CD4-positive, alpha-beta T cell (primary cell): ENCODE data around the gene CAPZB. TPM values are rescaled to one million over a fixed set of nuclear protein-coding genes. Genes with fewer than 3 reads are reported as not detected.
A peak's percentile ranks its signal among the peaks of the same experiment; 100 is the strongest.

ENCODE experiments used
- ATAC-seq: fragments of 200-7000 bp; cut with Tn5 transposase; one replicate; pipeline ENCODE4 v1.10.0; 2022; ENCODE audit warnings: mild to moderate bottlenecking; ENCODE audit not compliant: poor library complexity
- CTCF ChIA-PET: fragments of 350-600 bp; sonication (Branson Sonifier 250); formaldehyde crosslinking; loops from one replicate; lab custom pipeline; 2021; ENCODE audit warnings: antibody characterized with exemption, inconsistent platforms; lab: Charles Lee
- POLR2A ChIA-PET: fragments of 350-600 bp; sonication (Branson Sonifier 250); formaldehyde crosslinking; loops from one replicate; lab custom pipeline; 2021; ENCODE audit warnings: antibody characterized with exemption, inconsistent platforms; lab: Charles Lee
- DNase-seq, 14 experiments: peaks; one replicate each; pipeline ENCODE4 v3.0.0-alpha.2; 2013 to 2020; ENCODE audit warnings: mixed read lengths in 2 of 14
- H3K27ac ChIP-seq, 2 donors: one replicate each; pipeline versions ENCODE4 v1.5.1 to v1.7.0; 2013; ENCODE audit warnings: low read length in 2 of 2, low read depth in 1 of 2, mild to moderate bottlenecking in 1 of 2
- H3K27me3 ChIP-seq, 2 experiments: 1 replicate in 1 of 2; 2 replicates in 1 of 2; pipeline versions ENCODE4 v1.6.1 to v1.7.0; 2013; ENCODE audit warnings: low read length in 2 of 2, control low read depth in 1 of 2, mild to moderate bottlenecking in 1 of 2, moderate library complexity in 1 of 2; ENCODE audit not compliant: insufficient read depth in 2 of 2, control insufficient read depth in 1 of 2
- H3K36me3 ChIP-seq: one replicate; pipeline ENCODE4 v1.6.1; 2013; ENCODE audit warnings: low read length, control low read depth; ENCODE audit not compliant: insufficient read depth
- H3K4me1 ChIP-seq: one replicate; pipeline ENCODE4 v1.6.1; 2013; ENCODE audit warnings: low read length, control low read depth; ENCODE audit not compliant: insufficient read depth
- H3K4me3 ChIP-seq: one replicate; pipeline ENCODE4 v1.5.1; 2013; ENCODE audit warnings: mild to moderate bottlenecking, low read length, moderate library complexity
- H3K9me3 ChIP-seq, 2 experiments: 1 replicate in 1 of 2; 2 replicates in 1 of 2; pipeline versions ENCODE4 v1.6.1 to v1.7.0; 2013; ENCODE audit warnings: low read length in 2 of 2, mild to moderate bottlenecking in 2 of 2, control low read depth in 1 of 2, moderate library complexity in 1 of 2; ENCODE audit not compliant: control insufficient read depth in 1 of 2, insufficient read depth in 1 of 2
- H3K27ac Mint-ChIP-seq: one replicate; pipeline ENCODE4 v1.8.0; 2020; ENCODE audit warnings: mixed read lengths
- H3K27me3 Mint-ChIP-seq: one replicate; pipeline ENCODE4 v1.8.0; 2021; ENCODE audit warnings: mixed read lengths
- H3K36me3 Mint-ChIP-seq: one replicate; pipeline ENCODE4 v1.8.0; 2021; ENCODE audit warnings: low read depth, mixed read lengths
- H3K4me1 Mint-ChIP-seq: one replicate; pipeline ENCODE4 v1.8.0; 2021; ENCODE audit warnings: low read depth, mixed read lengths
- H3K4me3 Mint-ChIP-seq: one replicate; pipeline ENCODE4 v1.8.0; 2020; ENCODE audit warnings: mild to moderate bottlenecking, mixed read lengths
- H3K9me3 Mint-ChIP-seq: one replicate; pipeline ENCODE4 v1.8.0; 2020; ENCODE audit warnings: mixed read lengths
- intact Hi-C, 2 experiments: fragments of 100-400 bp; cut with DNase I in 1 of 2; cut with micrococcal nuclease in 1 of 2; formaldehyde crosslinking; loops; one replicate each; pipeline versions ENCODE4 v1.15.1 to v1.9.0; 2023 to 2025; cut with DNase I, micrococcal nuclease
- total RNA-seq, 174 experiments: library from RNA in 2 of 174; stranded (reverse) in 2 of 174; gene quantifications; one replicate each; pipeline ENCODE4 v1.2.3 and lab custom pipeline; 2021 to 2026
- TF ChIP-seq, protein P1 (sequence below): fragments of 200-600 bp; IDR thresholded peaks from one replicate; pipeline ENCODE4 v1.8.0; 2022; ENCODE audit warnings: antibody characterized with exemption, mild to moderate bottlenecking

CAPZB gene
- total RNA-seq, 2 experiments from 2014 or later: 168 to 173 TPM

DNA sequence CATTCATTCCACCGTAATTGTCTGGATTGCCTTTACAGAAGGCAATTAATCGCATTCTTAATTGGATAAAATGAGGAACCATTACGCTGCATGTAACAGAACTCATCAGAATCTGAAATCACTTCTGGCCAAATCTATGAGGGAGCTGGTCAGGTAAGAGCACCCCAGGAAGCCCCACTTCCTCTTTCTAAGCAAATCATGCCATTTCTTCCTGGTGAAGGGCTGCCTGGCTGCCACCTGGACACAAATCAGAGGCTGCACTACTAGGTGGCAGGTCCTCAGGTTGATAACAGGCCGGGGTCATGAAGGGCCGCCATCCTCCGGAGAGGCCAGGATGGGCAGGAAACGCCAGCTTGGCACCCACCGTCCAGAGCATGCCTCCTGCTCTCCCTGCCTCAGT, 73.7 kb downstream of the CAPZB start:
- Histone ChIP-seq H3K4me3 (no peak overlapping the region), H3K9me3 (no peaks in the 10 kb centered on the region), H3K36me3 (peaks cover 67% of the 10 kb centered on the region), H3K27me3 (no peaks in the 10 kb centered on the region), H3K27ac (no peak overlapping the region), H3K4me1 (peaks cover 65% of the 10 kb centered on the region)
- Mint-ChIP-seq H3K36me3 (peaks cover 89% of the 10 kb centered on the region), H3K9me3 (no peaks in the 10 kb centered on the region), H3K27ac (peak overlapping the region; percentile 62), H3K4me3 (no peak overlapping the region), H3K27me3 (no peaks in the 10 kb centered on the region), H3K4me1 (peaks cover 90% of the 10 kb centered on the region)
- no peak for ATAC-seq
- intact Hi-C loops: no loop called here
- DNase-seq: no peak
- TF ChIP-seq, protein P1, sequence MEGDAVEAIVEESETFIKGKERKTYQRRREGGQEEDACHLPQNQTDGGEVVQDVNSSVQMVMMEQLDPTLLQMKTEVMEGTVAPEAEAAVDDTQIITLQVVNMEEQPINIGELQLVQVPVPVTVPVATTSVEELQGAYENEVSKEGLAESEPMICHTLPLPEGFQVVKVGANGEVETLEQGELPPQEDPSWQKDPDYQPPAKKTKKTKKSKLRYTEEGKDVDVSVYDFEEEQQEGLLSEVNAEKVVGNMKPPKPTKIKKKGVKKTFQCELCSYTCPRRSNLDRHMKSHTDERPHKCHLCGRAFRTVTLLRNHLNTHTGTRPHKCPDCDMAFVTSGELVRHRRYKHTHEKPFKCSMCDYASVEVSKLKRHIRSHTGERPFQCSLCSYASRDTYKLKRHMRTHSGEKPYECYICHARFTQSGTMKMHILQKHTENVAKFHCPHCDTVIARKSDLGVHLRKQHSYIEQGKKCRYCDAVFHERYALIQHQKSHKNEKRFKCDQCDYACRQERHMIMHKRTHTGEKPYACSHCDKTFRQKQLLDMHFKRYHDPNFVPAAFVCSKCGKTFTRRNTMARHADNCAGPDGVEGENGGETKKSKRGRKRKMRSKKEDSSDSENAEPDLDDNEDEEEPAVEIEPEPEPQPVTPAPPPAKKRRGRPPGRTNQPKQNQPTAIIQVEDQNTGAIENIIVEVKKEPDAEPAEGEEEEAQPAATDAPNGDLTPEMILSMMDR: no peak
- ChIA-PET POLR2A (no interaction called here), CTCF (no interaction called here)

- TF ChIP-seq, protein P1: no peak
- ChIA-PET CTCF (interaction anchor here (1.4 kb wide), 1 partner anchor 19 kb away, joined by 3 read pairs; no protein-coding TSS in a partner anchor), POLR2A (no interaction called here)
- intact Hi-C loops: no loop called here
- H3K36me3 ChIP-seq: peaks cover 66% of the 10 kb centered on the region
- Mint-ChIP-seq H3K4me1 (peaks cover 95% of the 10 kb centered on the region), H3K36me3 (peaks cover 89% of the 10 kb centered on the region), H3K27me3 (no peaks in the 10 kb centered on the region), H3K27ac (peak overlapping the region; percentile 62), H3K9me3 (no peaks in the 10 kb centered on the region), H3K4me3 (no peak overlapping the region)
- H3K4me1 ChIP-seq: peaks cover 67% of the 10 kb centered on the region
- no peaks in the 10 kb centered on the region for H3K27me3 ChIP-seq
- no peak overlapping the region for H3K4me3 ChIP-seq
- DNase-seq: no peak
- H3K9me3 ChIP-seq: no peaks in the 10 kb centered on the region
- no peak for ATAC-seq
- no peak overlapping the region for H3K27ac ChIP-seq
These were observed 74.9 kb downstream of the CAPZB start for GRCh38 chr1:19410393-19410792.

GRCh38 chr1:19409477-19410341, 75.6 kb downstream of the CAPZB start:
- Mint-ChIP-seq H3K4me3 (no peak overlapping the region), H3K9me3 (no peaks in the 10 kb centered on the region), H3K4me1 (peaks cover 95% of the 10 kb centered on the region), H3K27ac (peak overlapping the region; percentile 62), H3K36me3 (peaks cover 89% of the 10 kb centered on the region), H3K27me3 (no peaks in the 10 kb centered on the region)
- ATAC-seq: no peak
- H3K4me1 ChIP-seq: peaks cover 69% of the 10 kb centered on the region
- peaks cover 67% of the 10 kb centered on the region for H3K36me3 ChIP-seq
- DNase-seq: no peak
- POLR2A ChIA-PET: interaction anchor here (1.1 kb wide), 1 partner anchor 14 kb away, joined by 4 read pairs; no protein-coding TSS in a partner anchor
- no peaks in the 10 kb centered on the region for H3K9me3 ChIP-seq
- intact Hi-C loops: no loop called here
- TF ChIP-seq, protein P1: no peak
- H3K27me3 ChIP-seq: no peaks in the 10 kb centered on the region
- H3K4me3 ChIP-seq: no peak overlapping the region
- CTCF ChIA-PET: interaction anchor here (0.8 to 1.4 kb wide), 2 partner anchors 14 to 19 kb away, joined by 3 read pairs; no protein-coding TSS in a partner anchor
- H3K27ac ChIP-seq: no peak overlapping the region
